OCI-LY7 (cell line): ENCODE data around the gene OTUD3.
"Not testable (repeated sequence)": the region's sequence is repeated elsewhere in the genome, so short reads cannot be mapped to it uniquely, and the experiment has no call there.

Source experiments
- CTCF ChIP-seq: fragments of 200-600 bp; sonication (generic); conservative IDR thresholded peaks from 2 replicates; pipeline ENCODE4 v1.5.1; 2014; ENCODE audit warnings: mild to moderate bottlenecking, antibody characterized with exemption, low read length, moderate library complexity, mixed read lengths
- EZH2phosphoT487 ChIP-seq: fragments of 200-600 bp; sonication (generic); IDR thresholded peaks from 2 replicates; pipeline ENCODE4 v1.6.1; 2018; ENCODE audit warnings: low read depth, borderline replicate concordance, mild to moderate bottlenecking, mixed run types, antibody characterized with exemption, low read length, moderate library complexity, mixed read lengths

DNA sequence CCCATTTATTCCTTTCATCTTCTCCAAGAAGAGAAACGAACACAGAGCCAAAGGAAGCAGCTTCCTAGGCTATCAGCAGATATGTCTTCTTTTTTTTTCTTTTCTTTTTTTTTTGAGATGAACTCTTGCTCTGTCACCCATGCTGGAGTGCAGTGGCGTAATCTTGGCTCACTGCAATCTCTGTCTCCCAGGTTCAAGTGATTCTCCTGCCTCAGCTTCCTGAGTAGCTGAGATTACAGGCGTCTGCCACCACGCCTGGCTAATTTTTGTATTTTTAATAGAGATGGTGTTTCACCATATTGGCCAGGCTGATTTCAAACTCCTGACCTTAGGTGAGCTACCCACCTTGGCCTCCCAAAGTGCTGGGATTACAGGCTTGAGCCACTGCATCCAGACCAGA, 13.6 kb upstream of the OTUD3 start:
- TF ChIP-seq CTCF, EZH2phosphoT487: not testable (repeated sequence)
